ENCODE measurements around the gene NFIB.

NFIB gene

GRCh38 chr9:14270358-14271092 lies 43.4 kb downstream of the NFIB start:
- no peak overlapping the region for H3K4me3 ChIP-seq (ENCODE audit: low read depth, low read length)
- TF ChIP-seq CTCF (IDR thresholded peaks at IDR 0.05; ENCODE audit: low read depth, low read length) = no peak
- DNase-seq (ENCODE audit: low read depth, low spot score) = peak; percentile 51
- in situ Hi-C loops (cut with HindIII; ENCODE audit: low sequenced_read_pairs) = no loop called here

GRCh38 chr9:14269916-14270315 lies 44.0 kb downstream of the NFIB start:
- no peak overlapping the region for H3K4me3 ChIP-seq (ENCODE audit: low read depth, low read length)
- DNase-seq (ENCODE audit: low read depth, low spot score) = no peak
- no peak for TF ChIP-seq CTCF (IDR thresholded peaks at IDR 0.05; ENCODE audit: low read depth, low read length)
- in situ Hi-C loops (cut with HindIII; ENCODE audit: low sequenced_read_pairs) = no loop called here

- in situ Hi-C loops (cut with HindIII; ENCODE audit: low sequenced_read_pairs) = no loop called here
- TF ChIP-seq CTCF (IDR thresholded peaks at IDR 0.05; ENCODE audit: low read depth, low read length) = no peak
- H3K4me3 ChIP-seq (ENCODE audit: low read depth, low read length) = no peak overlapping the region
- DNase-seq (ENCODE audit: low read depth, low spot score) = no peak
Observed at GRCh38 chr9:14263707-14264483, 50.0 kb downstream of the NFIB start.

GRCh38 chr9:14262827-14263226 lies 51.1 kb downstream of the NFIB start:
- in situ Hi-C loops (cut with HindIII; ENCODE audit: low sequenced_read_pairs) = no loop called here
- TF ChIP-seq CTCF (IDR thresholded peaks at IDR 0.05; ENCODE audit: low read depth, low read length) = no peak
- no peak overlapping the region for H3K4me3 ChIP-seq (ENCODE audit: low read depth, low read length)
- DNase-seq (ENCODE audit: low read depth, low spot score) = no peak

GRCh38 chr9:14261616-14262015 lies 52.3 kb downstream of the NFIB start:
- no peak overlapping the region for H3K4me3 ChIP-seq (ENCODE audit: low read depth, low read length)
- no peak for TF ChIP-seq CTCF (IDR thresholded peaks at IDR 0.05; ENCODE audit: low read depth, low read length)
- DNase-seq (ENCODE audit: low read depth, low spot score) = no peak
- in situ Hi-C loops (cut with HindIII; ENCODE audit: low sequenced_read_pairs) = no loop called here

GRCh38 chr9:14260101-14260500 lies 53.8 kb downstream of the NFIB start:
- H3K4me3 ChIP-seq (ENCODE audit: low read depth, low read length) = no peak overlapping the region
- TF ChIP-seq CTCF (IDR thresholded peaks at IDR 0.05; ENCODE audit: low read depth, low read length) = no peak
- DNase-seq (ENCODE audit: low read depth, low spot score) = no peak
- in situ Hi-C loops (cut with HindIII; ENCODE audit: low sequenced_read_pairs) = no loop called here
